Measurements from ENCODE around the gene TMEM178B. TPM values are rescaled to one million over a fixed set of nuclear protein-coding genes. Genes with fewer than 3 reads are reported as not detected.

TMEM178B gene
- total and polyA plus RNA-seq, 2 donors (not counting 1 experiment from before 2014, with no cell fraction given), result 0.28 to 0.96 TPM

- H3K9me3 Mint-ChIP-seq (ENCODE audit: insufficient read depth), result peaks cover 3% of the 10 kb centered on the region
- Histone ChIP-seq H4K20me1 (ENCODE audit: control insufficient read depth, insufficient read depth, low read length, poor library complexity, severe bottlenecking) (no peaks in the 10 kb centered on the region), H3K27ac (ENCODE audit: low read length in 2 of 2) (no peak overlapping the region), H3K9ac (ENCODE audit: low read length) (no peak overlapping the region), H3K4me2 (replicated peaks; ENCODE audit: low read depth, low read length, poor library complexity, severe bottlenecking) (no peak overlapping the region), H3K27me3 (replicated peaks in 1 of 4; ENCODE audit: control extremely low read depth in 1 of 4, control insufficient read depth in 3 of 4, insufficient read depth in 4 of 4, low read length in 3 of 4) (no peaks in the 10 kb centered on the region), H3K79me2 (ENCODE audit: control insufficient read depth, insufficient read depth, low read length) (no peaks in the 10 kb centered on the region), H3K9me3 (ENCODE audit: control extremely low read depth in 1 of 3, control insufficient read depth in 2 of 3, insufficient read depth in 1 of 3, low read length in 2 of 3) (no peaks in the 10 kb centered on the region), H3K4me3 (ENCODE audit: control extremely low read depth in 1 of 5, extremely low read depth in 1 of 5, insufficient read depth in 1 of 5, low read depth in 2 of 5, low read length in 4 of 5) (no peak overlapping the region), H3K36me3 (replicated peaks in 1 of 2; ENCODE audit: control extremely low read depth in 1 of 2, control insufficient read depth in 1 of 2, extremely low read depth in 1 of 2, insufficient read depth in 2 of 2, low read length in 1 of 2) (no peaks in the 10 kb centered on the region), H2AFZ (ENCODE audit: insufficient read depth, low read depth, low read length, poor library complexity, severe bottlenecking) (no peak overlapping the region), H3K4me1 (ENCODE audit: control insufficient read depth in 2 of 2, insufficient read depth in 2 of 2, low read length in 2 of 2) (no peaks in the 10 kb centered on the region)
- CTCF ChIA-PET, result no interaction called here
- no peak for DNase-seq
- H3K4me3 Mint-ChIP-seq, result no peak overlapping the region
- no peak for ATAC-seq (ENCODE audit: low read depth)
- no peak for TF ChIP-seq CTCF (IDR thresholded peaks at IDR 0.05)
- no peak for TF ChIP-seq EZH2 (IDR thresholded peaks at IDR 0.05; ENCODE audit: borderline replicate concordance, insufficient read depth, low read depth, low read length, poor library complexity, severe bottlenecking)
- intact Hi-C loops (cut with micrococcal nuclease), result no loop called here
- peaks cover 10% of the 10 kb centered on the region for H3K27me3 Mint-ChIP-seq
- WGBS (ENCODE audit: insufficient coverage), result 46% methylated on average over 2 of the region's 4 CpGs
- POLR2A ChIA-PET, result no interaction called here
- no peaks in the 10 kb centered on the region for H3K4me1 Mint-ChIP-seq
- no peak overlapping the region for H3K27ac Mint-ChIP-seq
These were observed 319.2 kb downstream of the TMEM178B start for GRCh38 chr7:141393056-141393455.

- Histone ChIP-seq H3K36me3 (replicated peaks in 1 of 2; ENCODE audit: control extremely low read depth in 1 of 2, control insufficient read depth in 1 of 2, extremely low read depth in 1 of 2, insufficient read depth in 2 of 2, low read length in 1 of 2) (no peaks in the 10 kb centered on the region), H2AFZ (ENCODE audit: insufficient read depth, low read depth, low read length, poor library complexity, severe bottlenecking) (no peak overlapping the region), H3K4me1 (ENCODE audit: control insufficient read depth in 2 of 2, insufficient read depth in 2 of 2, low read length in 2 of 2) (no peaks in the 10 kb centered on the region), H3K27me3 (replicated peaks in 1 of 4; ENCODE audit: control extremely low read depth in 1 of 4, control insufficient read depth in 3 of 4, insufficient read depth in 4 of 4, low read length in 3 of 4) (no peaks in the 10 kb centered on the region), H3K9ac (ENCODE audit: low read length) (no peak overlapping the region), H3K9me3 (ENCODE audit: control extremely low read depth in 1 of 3, control insufficient read depth in 2 of 3, insufficient read depth in 1 of 3, low read length in 2 of 3) (peaks cover 0 to 2% (median 0%) of the 10 kb centered on the region in 3 donors), H3K4me2 (replicated peaks; ENCODE audit: low read depth, low read length, poor library complexity, severe bottlenecking) (no peak overlapping the region), H3K4me3 (ENCODE audit: control extremely low read depth in 1 of 5, extremely low read depth in 1 of 5, insufficient read depth in 1 of 5, low read depth in 2 of 5, low read length in 4 of 5) (no peak overlapping the region), H3K79me2 (ENCODE audit: control insufficient read depth, insufficient read depth, low read length) (no peaks in the 10 kb centered on the region), H3K27ac (ENCODE audit: low read length in 2 of 2) (no peak overlapping the region), H4K20me1 (ENCODE audit: control insufficient read depth, insufficient read depth, low read length, poor library complexity, severe bottlenecking) (no peaks in the 10 kb centered on the region)
- Mint-ChIP-seq H3K9me3 (ENCODE audit: insufficient read depth) (peaks cover 3% of the 10 kb centered on the region), H3K4me1 (no peaks in the 10 kb centered on the region), H3K27ac (no peak overlapping the region), H3K4me3 (no peak overlapping the region), H3K27me3 (peaks cover 3% of the 10 kb centered on the region)
- intact Hi-C loops (cut with micrococcal nuclease), result no loop called here
- ATAC-seq (ENCODE audit: low read depth) (no peak), DNase-seq (no peak)
- POLR2A ChIA-PET, result no interaction called here
- no peak for TF ChIP-seq EZH2 (IDR thresholded peaks at IDR 0.05; ENCODE audit: borderline replicate concordance, insufficient read depth, low read depth, low read length, poor library complexity, severe bottlenecking)
- TF ChIP-seq CTCF (IDR thresholded peaks at IDR 0.05), result no peak
- CTCF ChIA-PET, result no interaction called here
- WGBS (ENCODE audit: insufficient coverage), result 86% methylated on average over 4 of the region's 7 CpGs
These were observed 323.6 kb downstream of the TMEM178B start for GRCh38 chr7:141397236-141398163.

Measured in B cell (primary cell).